ENCODE measurements around the gene AP2B1. TPM values are rescaled to one million over a fixed set of nuclear protein-coding genes. Genes with fewer than 3 reads are reported as not detected.
"Not testable (repeated sequence)": the region's sequence is repeated elsewhere in the genome, so short reads cannot be mapped to it uniquely, and the experiment has no call there.

Gene AP2B1
- total and polyA plus RNA-seq, 5 donors = 39.7 to 144 (median 132) TPM

- no peaks in the 10 kb centered on the region for H3K4me1 ChIP-seq (ENCODE audit: control insufficient read depth, insufficient read depth, low read length)
- intact Hi-C loops (cut with DNase I) = no loop called here
Observed at GRCh38 chr17:35607239-35607847, 20.2 kb downstream of the AP2B1 start.

GRCh38 chr17:35609831-35610230 is 22.7 kb downstream of the AP2B1 start:
- WGBS = 98% methylated on average over 4 of the region's 4 CpGs
- Histone ChIP-seq H3K4me3 (ENCODE audit: low read length) (no peak overlapping the region), H3K9me3 (ENCODE audit: control insufficient read depth, low read length) (no peaks in the 10 kb centered on the region), H3K4me1 (ENCODE audit: control insufficient read depth, insufficient read depth, low read length) (no peaks in the 10 kb centered on the region), H3K27me3 (ENCODE audit: control insufficient read depth, insufficient read depth) (no peaks in the 10 kb centered on the region), H3K27ac (ENCODE audit: low read length) (no peak overlapping the region)
- intact Hi-C loops (cut with DNase I) = loop anchor here in 2 of 4 donors (5.0 kb wide), 1 partner anchor 137 kb away; no protein-coding TSS in a partner anchor
- ATAC-seq (no peak), DNase-seq (no peak)

More at GRCh38 chr17:35607239-35607847, 20.2 kb downstream of the AP2B1 start:
- no peak overlapping the region for H3K27ac ChIP-seq (ENCODE audit: low read length)
- H3K27me3 ChIP-seq (ENCODE audit: control insufficient read depth, insufficient read depth) = no peaks in the 10 kb centered on the region
- no peak for DNase-seq
- 75% methylated on average over 3 of the region's 3 CpGs for WGBS
- no peaks in the 10 kb centered on the region for H3K9me3 ChIP-seq (ENCODE audit: control insufficient read depth, low read length)
- no peak for ATAC-seq
- H3K4me3 ChIP-seq (ENCODE audit: low read length) = no peak overlapping the region

GRCh38 chr17:35610746-35611145 is 23.6 kb downstream of the AP2B1 start:
- not testable (repeated sequence) for H3K27ac ChIP-seq (ENCODE audit: low read length); H3K27me3 ChIP-seq (ENCODE audit: control insufficient read depth, insufficient read depth); ATAC-seq; H3K4me1 ChIP-seq (ENCODE audit: control insufficient read depth, insufficient read depth, low read length); H3K4me3 ChIP-seq (ENCODE audit: low read length); H3K9me3 ChIP-seq (ENCODE audit: control insufficient read depth, low read length); DNase-seq
- intact Hi-C loops (cut with DNase I) = loop anchor here in 2 of 4 donors (5.0 kb wide), 1 partner anchor 137 kb away; no protein-coding TSS in a partner anchor
- WGBS = 65% methylated on average over 12 of the region's 12 CpGs

GRCh38 chr17:35612924-35613521 is 25.9 kb downstream of the AP2B1 start:
- no peaks in the 10 kb centered on the region for H3K4me1 ChIP-seq (ENCODE audit: control insufficient read depth, insufficient read depth, low read length)
- ATAC-seq = no peak
- no peaks in the 10 kb centered on the region for H3K27me3 ChIP-seq (ENCODE audit: control insufficient read depth, insufficient read depth)
- no peak overlapping the region for H3K27ac ChIP-seq (ENCODE audit: low read length)
- 85% methylated on average over 2 of the region's 2 CpGs for WGBS
- peak in 2 of 3 donors; percentile 38 to 71 for DNase-seq
- intact Hi-C loops (cut with DNase I) = loop anchor here (2.0 to 5.0 kb wide), 2 partner anchors 134 kb away; no protein-coding TSS in a partner anchor
- no peak overlapping the region for H3K4me3 ChIP-seq (ENCODE audit: low read length)
- H3K9me3 ChIP-seq (ENCODE audit: control insufficient read depth, low read length) = no peaks in the 10 kb centered on the region

- Histone ChIP-seq H3K27ac (ENCODE audit: low read length) (no peak overlapping the region), H3K4me1 (ENCODE audit: control insufficient read depth, insufficient read depth, low read length) (no peaks in the 10 kb centered on the region)
Observed at GRCh38 chr17:35614810-35615209, 27.7 kb downstream of the AP2B1 start.

GRCh38 chr17:35616536-35616935 is 29.4 kb downstream of the AP2B1 start:
- 88% methylated on average over 7 of the region's 7 CpGs for WGBS
- Histone ChIP-seq H3K9me3 (ENCODE audit: control insufficient read depth, low read length) (no peaks in the 10 kb centered on the region), H3K27ac (ENCODE audit: low read length) (no peak overlapping the region), H3K4me3 (ENCODE audit: low read length) (no peak overlapping the region), H3K4me1 (ENCODE audit: control insufficient read depth, insufficient read depth, low read length) (no peaks in the 10 kb centered on the region), H3K27me3 (ENCODE audit: control insufficient read depth, insufficient read depth) (no peaks in the 10 kb centered on the region)
- intact Hi-C loops (cut with DNase I) = no loop called here
- DNase-seq = no peak
- no peak for ATAC-seq

More at GRCh38 chr17:35614810-35615209, 27.7 kb downstream of the AP2B1 start:
- ATAC-seq (peak in 1 of 2 donors; percentile 59), DNase-seq (no peak)
- Histone ChIP-seq H3K27me3 (ENCODE audit: control insufficient read depth, insufficient read depth) (no peaks in the 10 kb centered on the region), H3K9me3 (ENCODE audit: control insufficient read depth, low read length) (no peaks in the 10 kb centered on the region), H3K4me3 (ENCODE audit: low read length) (no peak overlapping the region)
- WGBS = 66% methylated on average over 3 of the region's 3 CpGs
- intact Hi-C loops (cut with DNase I) = loop anchor here in 2 of 4 donors (5.0 kb wide), 1 partner anchor 132 kb away; no protein-coding TSS in a partner anchor

- intact Hi-C loops (cut with DNase I) = no loop called here
- 54% methylated on average over 2 of the region's 2 CpGs for WGBS
- H3K4me1 ChIP-seq (ENCODE audit: control insufficient read depth, insufficient read depth, low read length) = no peaks in the 10 kb centered on the region
- DNase-seq (no peak), ATAC-seq (no peak)
- no peaks in the 10 kb centered on the region for H3K27me3 ChIP-seq (ENCODE audit: control insufficient read depth, insufficient read depth)
- no peaks in the 10 kb centered on the region for H3K9me3 ChIP-seq (ENCODE audit: control insufficient read depth, low read length)
- no peak overlapping the region for H3K4me3 ChIP-seq (ENCODE audit: low read length)
- H3K27ac ChIP-seq (ENCODE audit: low read length) = no peak overlapping the region
Observed at GRCh38 chr17:35617505-35617904, 30.4 kb downstream of the AP2B1 start.

- Histone ChIP-seq H3K4me3 (ENCODE audit: low read length) (no peak overlapping the region), H3K27me3 (ENCODE audit: control insufficient read depth, insufficient read depth) (no peaks in the 10 kb centered on the region), H3K4me1 (ENCODE audit: control insufficient read depth, insufficient read depth, low read length) (no peaks in the 10 kb centered on the region), H3K27ac (ENCODE audit: low read length) (no peak overlapping the region), H3K9me3 (ENCODE audit: control insufficient read depth, low read length) (no peaks in the 10 kb centered on the region)
- intact Hi-C loops (cut with DNase I) = no loop called here
- ATAC-seq (no peak), DNase-seq (no peak)
Observed at GRCh38 chr17:35618628-35619027, 31.5 kb downstream of the AP2B1 start.

GRCh38 chr17:35621768-35622167 is 34.6 kb downstream of the AP2B1 start:
- H3K27ac ChIP-seq (ENCODE audit: low read length) = no peak overlapping the region
- no peaks in the 10 kb centered on the region for H3K9me3 ChIP-seq (ENCODE audit: control insufficient read depth, low read length)
- 66% methylated on average over 1 of the region's 1 CpG for WGBS
- no peak overlapping the region for H3K4me3 ChIP-seq (ENCODE audit: low read length)
- H3K4me1 ChIP-seq (ENCODE audit: control insufficient read depth, insufficient read depth, low read length) = no peaks in the 10 kb centered on the region
- no peak for DNase-seq
- no peak for ATAC-seq
- H3K27me3 ChIP-seq (ENCODE audit: control insufficient read depth, insufficient read depth) = no peaks in the 10 kb centered on the region
- intact Hi-C loops (cut with DNase I) = no loop called here

- Histone ChIP-seq H3K4me1 (ENCODE audit: control insufficient read depth, insufficient read depth, low read length) (no peaks in the 10 kb centered on the region), H3K27ac (ENCODE audit: low read length) (no peak overlapping the region), H3K27me3 (ENCODE audit: control insufficient read depth, insufficient read depth) (no peaks in the 10 kb centered on the region), H3K4me3 (ENCODE audit: low read length) (no peak overlapping the region), H3K9me3 (ENCODE audit: control insufficient read depth, low read length) (no peaks in the 10 kb centered on the region)
- ATAC-seq (no peak), DNase-seq (no peak)
- 94% methylated on average over 4 of the region's 4 CpGs for WGBS
- intact Hi-C loops (cut with DNase I) = no loop called here
Observed at GRCh38 chr17:35627417-35627816, 40.3 kb downstream of the AP2B1 start.

- DNase-seq (no peak), ATAC-seq (peak in 1 of 2 donors; percentile 97)
- no peaks in the 10 kb centered on the region for H3K4me1 ChIP-seq (ENCODE audit: control insufficient read depth, insufficient read depth, low read length)
- no peaks in the 10 kb centered on the region for H3K27me3 ChIP-seq (ENCODE audit: control insufficient read depth, insufficient read depth)
- H3K4me3 ChIP-seq (ENCODE audit: low read length) = no peak overlapping the region
- 65% methylated on average over 1 of the region's 1 CpG for WGBS
- H3K9me3 ChIP-seq (ENCODE audit: control insufficient read depth, low read length) = no peaks in the 10 kb centered on the region
- H3K27ac ChIP-seq (ENCODE audit: low read length) = no peak overlapping the region
- intact Hi-C loops (cut with DNase I) = no loop called here
Observed at GRCh38 chr17:35630530-35631148, 43.5 kb downstream of the AP2B1 start.

All from right cardiac atrium (tissue), 5 donors.